ENCODE data around the gene MSMP.

The MSMP gene

GRCh38 chr9:35763181-35763580 is 9.1 kb upstream of the MSMP start:
- no peak for DNase-seq (ENCODE audit: low read depth)
- no peak for TF ChIP-seq CTCF (IDR thresholded peaks at IDR 0.05; ENCODE audit: control insufficient read depth, insufficient read depth, low read depth, low read length, missing control alignments)

DNA sequence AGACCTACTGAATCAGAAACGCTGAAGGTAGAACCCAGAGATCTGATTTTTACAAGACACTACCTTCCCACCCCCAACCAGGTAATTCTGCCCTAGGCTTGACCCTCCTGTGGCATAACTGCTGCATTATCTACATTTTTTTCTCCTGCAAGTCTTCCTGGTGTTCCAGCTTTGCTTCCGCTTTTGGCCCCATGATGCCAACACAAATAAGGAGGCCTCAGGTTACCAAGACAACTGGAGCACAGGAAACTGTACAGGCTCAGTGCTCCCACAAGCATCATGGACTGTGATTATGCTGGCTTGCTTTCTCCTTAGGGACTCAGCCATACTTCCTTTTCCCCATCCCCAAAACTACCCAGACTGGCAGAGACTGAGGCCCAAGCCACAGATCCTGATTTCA is 6.6 kb upstream of the MSMP start:
- DNase-seq (ENCODE audit: low read depth), result no peak
- H3K4me3 ChIP-seq (ENCODE audit: control insufficient read depth, low read depth, low read length), result no peak overlapping the region
- TF ChIP-seq CTCF (IDR thresholded peaks at IDR 0.05; ENCODE audit: control insufficient read depth, insufficient read depth, low read depth, low read length, missing control alignments), result no peak

More at GRCh38 chr9:35763181-35763580, 9.1 kb upstream of the MSMP start:
- H3K4me3 ChIP-seq (ENCODE audit: control insufficient read depth, low read depth, low read length), result no peak overlapping the region

GRCh38 chr9:35759795-35760194 is 5.7 kb upstream of the MSMP start:
- no peak for DNase-seq (ENCODE audit: low read depth)
- H3K4me3 ChIP-seq (ENCODE audit: control insufficient read depth, low read depth, low read length), result no peak overlapping the region
- TF ChIP-seq CTCF (IDR thresholded peaks at IDR 0.05; ENCODE audit: control insufficient read depth, insufficient read depth, low read depth, low read length, missing control alignments), result no peak

GRCh38 chr9:35758475-35759050 is 4.5 kb upstream of the MSMP start:
- H3K4me3 ChIP-seq (ENCODE audit: control insufficient read depth, low read depth, low read length), result no peak overlapping the region
- DNase-seq (ENCODE audit: low read depth), result no peak
- no peak for TF ChIP-seq CTCF (IDR thresholded peaks at IDR 0.05; ENCODE audit: control insufficient read depth, insufficient read depth, low read depth, low read length, missing control alignments)

GRCh38 chr9:35757892-35758275 is 3.8 kb upstream of the MSMP start:
- TF ChIP-seq CTCF (IDR thresholded peaks at IDR 0.05; ENCODE audit: control insufficient read depth, insufficient read depth, low read depth, low read length, missing control alignments), result no peak
- H3K4me3 ChIP-seq (ENCODE audit: control insufficient read depth, low read depth, low read length), result no peak overlapping the region
- no peak for DNase-seq (ENCODE audit: low read depth)

DNA sequence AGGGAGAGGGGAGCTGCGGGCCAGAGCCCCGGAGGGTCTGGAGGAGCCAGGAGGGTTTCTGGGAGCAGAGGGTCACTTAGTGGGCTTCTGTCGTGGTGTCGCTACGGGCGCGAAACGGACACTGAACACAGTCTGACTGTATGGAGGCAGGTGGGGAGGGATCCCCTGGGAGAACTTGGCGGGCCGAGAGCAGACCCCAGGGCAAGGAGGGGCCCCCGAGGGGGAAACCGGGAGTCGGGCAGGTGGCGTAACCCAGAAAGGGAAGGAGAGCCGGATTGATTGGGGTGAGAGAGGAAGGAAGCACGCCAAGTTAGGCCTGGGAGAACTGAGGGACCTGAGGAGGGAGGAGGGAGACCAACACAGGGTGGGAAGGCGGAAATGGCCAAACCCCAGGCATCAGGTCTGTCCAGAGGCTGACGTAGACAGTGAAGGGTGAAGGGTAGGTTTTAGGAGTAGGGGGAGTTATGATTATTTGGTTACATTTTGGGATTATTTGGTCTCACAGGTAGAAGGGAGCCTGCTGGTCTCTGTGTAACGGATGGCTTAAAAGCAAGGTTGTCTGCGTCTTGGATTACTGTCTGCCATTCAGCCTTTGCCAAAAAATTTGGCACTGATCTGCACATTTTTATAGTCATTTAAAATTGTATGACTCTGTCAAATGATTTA is 3.3 kb upstream of the MSMP start:
- DNase-seq (ENCODE audit: low read depth), result no peak
- peak overlapping the region; percentile 5; the same call in 1 of the 2 replicates for H3K4me3 ChIP-seq (ENCODE audit: control insufficient read depth, low read depth, low read length)
- no peak for TF ChIP-seq CTCF (IDR thresholded peaks at IDR 0.05; ENCODE audit: control insufficient read depth, insufficient read depth, low read depth, low read length, missing control alignments)

Data from AG09309 (cell line).